Measurements from ENCODE around the gene HAND1.

HAND1 gene

DNA sequence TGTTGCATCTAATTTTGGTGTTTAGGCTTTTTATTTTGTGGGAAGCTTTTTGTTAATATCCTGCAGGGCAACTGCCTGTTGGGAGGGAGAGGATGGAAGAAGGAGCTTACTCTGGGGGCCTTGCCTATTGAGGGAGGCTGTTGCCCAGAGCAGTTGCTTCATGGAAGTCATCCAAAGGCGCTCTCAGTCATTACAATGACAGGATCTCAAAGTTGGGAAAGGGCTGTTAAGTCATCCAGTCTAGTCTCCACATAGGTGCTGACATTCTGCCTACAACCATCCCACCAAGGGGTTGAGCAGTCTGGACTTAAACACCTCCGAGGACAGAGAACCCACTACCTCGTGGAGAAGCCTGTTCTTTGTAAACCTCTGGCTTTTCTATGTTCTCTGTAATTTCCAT lies 19.0 kb downstream of the HAND1 start:
- DNase-seq (ENCODE audit: low spot score) = no peak
- no peak overlapping the region for H3K27ac ChIP-seq
- POLR2A ChIA-PET (ENCODE audit: low non-redundant PET) = no interaction called here
- TF ChIP-seq, protein P1, sequence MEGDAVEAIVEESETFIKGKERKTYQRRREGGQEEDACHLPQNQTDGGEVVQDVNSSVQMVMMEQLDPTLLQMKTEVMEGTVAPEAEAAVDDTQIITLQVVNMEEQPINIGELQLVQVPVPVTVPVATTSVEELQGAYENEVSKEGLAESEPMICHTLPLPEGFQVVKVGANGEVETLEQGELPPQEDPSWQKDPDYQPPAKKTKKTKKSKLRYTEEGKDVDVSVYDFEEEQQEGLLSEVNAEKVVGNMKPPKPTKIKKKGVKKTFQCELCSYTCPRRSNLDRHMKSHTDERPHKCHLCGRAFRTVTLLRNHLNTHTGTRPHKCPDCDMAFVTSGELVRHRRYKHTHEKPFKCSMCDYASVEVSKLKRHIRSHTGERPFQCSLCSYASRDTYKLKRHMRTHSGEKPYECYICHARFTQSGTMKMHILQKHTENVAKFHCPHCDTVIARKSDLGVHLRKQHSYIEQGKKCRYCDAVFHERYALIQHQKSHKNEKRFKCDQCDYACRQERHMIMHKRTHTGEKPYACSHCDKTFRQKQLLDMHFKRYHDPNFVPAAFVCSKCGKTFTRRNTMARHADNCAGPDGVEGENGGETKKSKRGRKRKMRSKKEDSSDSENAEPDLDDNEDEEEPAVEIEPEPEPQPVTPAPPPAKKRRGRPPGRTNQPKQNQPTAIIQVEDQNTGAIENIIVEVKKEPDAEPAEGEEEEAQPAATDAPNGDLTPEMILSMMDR (conservative IDR thresholded peaks at IDR 0.05; ENCODE audit: low read depth) = no peak
- CTCF ChIA-PET = no interaction called here

DNA sequence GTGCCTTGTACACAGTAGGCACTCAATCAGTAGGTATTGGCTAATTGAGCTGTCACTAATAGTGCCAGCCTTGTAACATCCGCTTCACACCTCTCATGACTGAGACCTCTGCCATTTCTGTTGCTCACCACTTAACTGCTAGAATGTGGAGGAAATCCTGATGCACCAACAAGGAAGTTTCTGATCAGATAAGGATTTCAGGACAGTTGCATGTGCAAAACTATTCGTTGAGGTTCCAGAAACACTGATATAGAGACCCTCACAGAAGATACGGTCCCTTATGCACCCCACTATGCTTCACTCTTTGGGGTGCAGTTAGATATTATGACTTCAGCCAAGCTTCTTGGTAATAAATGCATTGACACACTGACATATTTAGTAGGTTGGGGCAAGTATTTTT lies 21.5 kb downstream of the HAND1 start:
- POLR2A ChIA-PET (ENCODE audit: low non-redundant PET) = no interaction called here
- H3K27ac ChIP-seq = no peak overlapping the region
- TF ChIP-seq, protein P1 (conservative IDR thresholded peaks at IDR 0.05; ENCODE audit: low read depth) = no peak
- CTCF ChIA-PET = interaction anchor here (0.6 to 1.4 kb wide), 3 partner anchors 64 to 681 kb away, joined by 3 to 4 read pairs (median 3); no protein-coding TSS in a partner anchor
- no peak for DNase-seq (ENCODE audit: low spot score)

DNA sequence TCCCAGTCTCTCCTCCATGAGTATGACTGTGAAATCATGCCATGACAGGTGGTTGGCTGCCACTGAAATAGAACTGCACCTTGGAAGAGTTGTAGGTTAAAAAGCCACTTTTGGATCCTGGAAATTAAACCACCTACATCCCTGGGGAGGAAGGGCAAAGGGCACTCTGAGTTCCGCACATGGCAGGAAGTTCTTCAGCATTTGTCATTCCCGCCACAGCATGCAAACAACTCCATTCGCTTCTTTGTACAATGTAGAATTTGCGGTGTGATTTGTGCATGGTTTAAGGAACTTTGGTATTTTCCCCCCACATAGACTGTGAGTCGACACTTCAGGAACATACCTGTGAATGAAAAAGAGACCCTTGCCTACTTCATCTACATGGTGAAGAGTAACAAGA lies 22.4 kb downstream of the HAND1 start:
- ChIA-PET POLR2A (ENCODE audit: low non-redundant PET) (no interaction called here), CTCF (no interaction called here)
- no peak for DNase-seq (ENCODE audit: low spot score)
- TF ChIP-seq, protein P1 (conservative IDR thresholded peaks at IDR 0.05; ENCODE audit: low read depth) = no peak
- H3K27ac ChIP-seq = no peak overlapping the region

DNA sequence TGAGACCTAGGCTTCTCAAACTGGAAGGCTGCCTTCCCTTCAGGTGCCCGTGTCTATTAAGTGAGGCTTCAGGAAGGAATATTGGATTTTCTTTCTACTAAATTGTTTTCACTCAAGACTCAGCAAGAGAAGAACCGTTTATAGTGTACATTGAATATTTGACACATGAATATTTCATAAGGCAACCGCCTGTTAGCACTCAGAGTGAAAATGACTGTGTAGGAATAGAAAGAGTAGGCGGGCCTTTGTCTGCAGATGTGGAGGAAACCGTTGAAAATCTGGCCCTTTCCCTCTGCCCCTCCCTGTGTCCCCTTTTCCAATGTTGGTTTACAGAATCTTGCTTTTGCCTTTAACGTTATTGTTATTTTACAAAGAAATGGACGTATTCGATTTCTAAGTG lies 26.1 kb downstream of the HAND1 start:
- TF ChIP-seq, protein P1 (conservative IDR thresholded peaks at IDR 0.05; ENCODE audit: low read depth) = no peak
- ChIA-PET POLR2A (ENCODE audit: low non-redundant PET) (no interaction called here), CTCF (interaction anchor here (0.8 kb wide), 1 partner anchor 16 kb away, joined by 4 read pairs; no protein-coding TSS in a partner anchor)
- DNase-seq (ENCODE audit: low spot score) = no peak
- no peak overlapping the region for H3K27ac ChIP-seq

DNA sequence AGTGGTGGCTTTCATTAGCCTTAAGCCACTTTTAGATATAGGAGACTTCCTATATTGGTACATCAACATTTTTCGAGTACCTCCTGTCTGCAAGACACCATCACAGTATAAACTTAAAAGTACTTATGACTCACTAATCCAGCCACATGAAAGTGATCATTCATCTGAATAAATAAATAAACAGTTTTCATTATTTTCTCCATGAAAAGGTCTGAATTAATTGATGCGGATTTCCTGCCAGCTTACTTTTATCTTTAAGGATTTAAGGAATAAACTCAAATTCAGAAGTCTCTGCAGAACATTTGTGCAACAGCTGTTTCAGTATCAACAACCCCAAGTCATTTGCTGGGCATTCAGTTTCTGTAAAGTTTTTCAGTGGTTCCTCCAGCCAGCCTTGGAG lies 28.2 kb downstream of the HAND1 start:
- no peak for DNase-seq (ENCODE audit: low spot score)
- H3K27ac ChIP-seq = no peak overlapping the region
- ChIA-PET POLR2A (ENCODE audit: low non-redundant PET) (no interaction called here), CTCF (interaction anchor here (1.3 kb wide), 2 partner anchors 17 to 28 kb away, joined by 3 to 5 read pairs; no protein-coding TSS in a partner anchor)
- TF ChIP-seq, protein P1 (conservative IDR thresholded peaks at IDR 0.05; ENCODE audit: low read depth) = no peak

DNA sequence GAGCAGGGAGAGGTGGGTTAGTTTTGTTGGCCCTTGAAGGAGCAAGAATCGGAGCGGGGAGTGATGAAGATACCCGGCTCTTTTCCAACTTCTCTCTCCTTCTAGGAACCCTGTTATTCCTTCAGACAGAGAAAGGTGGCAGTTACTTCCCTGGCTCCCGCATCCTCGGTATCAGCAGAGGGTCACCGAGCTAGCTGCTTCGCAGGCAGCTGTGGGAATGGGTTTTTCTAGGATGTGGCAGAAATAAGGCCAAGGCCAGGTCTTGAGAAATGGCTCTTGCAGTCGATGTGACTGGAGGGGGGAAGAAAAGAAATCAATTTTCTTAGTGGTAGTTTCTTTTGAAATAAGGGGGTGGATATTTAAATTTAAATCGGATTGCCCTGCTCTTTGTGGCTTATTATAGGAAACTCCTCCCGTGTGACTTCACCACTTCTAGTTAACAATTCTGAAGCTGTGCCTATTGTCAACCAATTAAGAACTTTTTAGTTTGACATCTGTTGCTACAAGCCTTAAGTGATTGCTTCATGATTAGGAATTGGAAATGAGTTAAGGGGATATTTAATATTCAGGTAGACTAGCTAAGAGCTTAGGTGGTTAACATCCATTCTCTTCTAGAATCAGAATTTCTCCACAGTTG lies 30.8 kb downstream of the HAND1 start:
- H3K27ac ChIP-seq = peak overlapping the region; percentile 83
- TF ChIP-seq, protein P1 (conservative IDR thresholded peaks at IDR 0.05; ENCODE audit: low read depth) = no peak
- ChIA-PET POLR2A (ENCODE audit: low non-redundant PET) (no interaction called here), CTCF (interaction anchor here (0.6 kb wide), 1 partner anchor 108 kb away, joined by 4 read pairs; no protein-coding TSS in a partner anchor)
- DNase-seq (ENCODE audit: low spot score) = no peak

Measured in RWPE1 (cell line).